NCI-H1105 (cell line): ENCODE results near the gene SELENOP.

ENCODE experiments used
- DNase-seq: peaks from one replicate; lab custom pipeline; 2025; lab: John Stamatoyannopoulos, UW

SELENOP gene

DNA sequence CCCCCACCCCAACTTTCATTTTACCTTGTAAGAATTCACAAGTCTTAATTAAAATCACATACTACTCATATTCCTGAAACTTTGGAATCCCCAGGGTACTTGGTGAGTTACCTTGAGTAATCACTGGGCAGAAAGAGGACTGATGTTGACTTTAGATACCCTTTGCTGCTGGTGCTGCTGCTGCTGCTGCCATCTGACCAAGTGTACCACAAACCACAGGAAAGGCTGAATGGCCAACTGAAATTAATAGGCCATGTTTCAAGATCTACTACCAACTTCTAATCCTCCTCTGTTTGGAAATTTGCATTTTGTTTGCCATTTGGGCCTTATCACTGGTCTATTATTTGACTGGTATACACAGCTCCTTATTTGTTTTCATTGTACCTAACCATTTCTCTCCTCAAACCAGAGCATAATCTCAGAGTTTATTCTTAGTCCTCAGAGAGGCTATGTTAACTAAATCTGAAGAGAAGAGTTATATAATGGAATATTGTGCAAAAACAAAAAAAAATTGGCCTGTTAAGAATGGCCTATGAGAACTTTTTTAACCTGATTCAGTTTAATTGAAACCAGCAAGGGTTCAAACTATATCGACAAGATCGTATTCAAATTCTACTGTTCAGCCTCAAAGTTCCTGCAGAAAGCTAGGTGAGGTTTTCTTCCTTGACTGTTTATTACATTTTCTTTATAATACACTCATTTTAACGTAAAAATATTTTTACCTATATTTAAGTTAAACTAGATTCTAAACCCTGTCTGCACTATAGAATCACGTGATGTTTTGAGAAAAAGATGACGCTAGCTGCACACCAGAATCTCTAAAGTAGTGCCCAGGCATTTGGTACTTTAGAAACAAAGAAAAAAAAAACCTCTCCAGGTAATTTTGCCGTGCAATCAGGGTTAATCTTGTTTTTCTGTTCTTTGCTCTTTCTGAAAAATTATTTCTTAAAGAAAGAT is 13.1 kb downstream of the SELENOP start:
- no peak for DNase-seq

DNA sequence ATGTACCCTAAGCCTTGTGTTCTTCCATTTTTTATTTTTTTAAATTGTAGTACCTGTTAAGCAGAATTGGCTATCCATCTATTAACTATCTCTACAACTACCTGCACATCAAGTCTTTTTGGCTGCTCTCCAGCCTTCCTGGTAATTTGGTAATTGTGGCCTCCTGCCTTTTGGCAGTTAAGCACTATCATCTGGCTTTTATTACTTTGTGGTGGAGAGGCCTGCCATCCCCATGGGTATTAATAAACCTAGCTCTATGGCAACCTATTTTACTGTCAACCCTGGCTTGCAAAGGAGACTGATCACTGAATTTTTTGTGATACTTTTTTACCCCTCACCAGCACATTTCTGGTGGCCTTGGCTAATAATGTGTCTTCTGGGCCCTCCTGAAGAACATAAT is 20.5 kb downstream of the SELENOP start:
- peak; percentile 60 for DNase-seq

DNA sequence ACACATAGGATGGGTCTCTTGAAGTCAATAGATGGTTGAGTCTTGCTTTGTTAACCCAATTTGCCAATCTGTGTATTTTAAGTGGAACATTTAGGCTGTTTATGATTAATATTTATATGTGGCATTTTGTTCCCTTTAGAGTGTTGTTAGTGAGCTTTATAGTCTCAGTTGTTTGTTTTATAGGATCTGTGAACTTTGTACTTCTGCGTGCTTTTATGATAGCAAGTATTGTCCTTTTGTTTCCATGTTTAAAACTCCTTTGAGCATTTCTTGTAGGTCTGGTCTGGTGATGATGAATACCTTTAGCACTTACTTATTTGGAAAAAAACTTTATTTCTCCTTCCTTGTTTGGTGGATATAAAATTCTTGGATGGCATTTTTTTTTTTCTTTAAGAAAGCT is 23.8 kb downstream of the SELENOP start:
- no peak for DNase-seq

DNA sequence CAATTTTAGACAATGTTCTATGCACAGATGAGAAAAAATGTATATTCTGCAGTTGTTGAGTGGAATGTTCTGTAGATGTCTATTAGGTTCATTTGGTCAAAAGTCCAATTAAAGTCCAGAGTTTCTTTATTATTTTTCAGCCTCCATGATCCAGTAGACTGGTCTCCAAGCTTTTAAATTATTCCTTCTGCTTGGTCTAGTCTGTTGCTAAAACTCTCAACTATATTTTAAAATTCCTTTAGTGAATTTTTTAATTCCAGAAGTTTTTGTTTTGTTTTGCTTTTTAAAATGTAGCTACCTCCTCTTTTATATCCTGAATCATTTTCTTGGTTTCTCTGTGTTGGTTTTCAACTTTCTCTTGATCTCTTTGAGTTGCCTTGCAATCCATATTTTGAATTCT is 24.6 kb downstream of the SELENOP start:
- no peak for DNase-seq

DNA sequence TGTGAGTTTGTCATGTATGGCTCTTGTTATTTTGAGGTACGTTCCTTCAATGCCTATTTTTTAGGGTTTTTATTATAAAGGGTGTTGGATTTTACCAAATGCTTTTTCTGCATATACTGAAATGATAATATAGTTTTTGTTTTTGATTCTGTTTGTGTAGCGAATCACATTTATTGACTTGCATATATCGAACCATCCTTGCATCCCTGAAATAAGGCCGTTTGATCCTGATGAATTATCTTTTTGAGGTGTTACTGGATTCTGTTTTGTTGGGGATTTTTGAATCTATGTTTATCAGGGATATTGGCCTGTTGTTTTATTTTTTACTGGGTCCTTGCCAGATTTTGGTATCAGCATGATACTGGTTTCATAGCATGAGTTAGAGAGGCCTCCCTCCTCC is 25.9 kb downstream of the SELENOP start:
- no peak for DNase-seq

DNA sequence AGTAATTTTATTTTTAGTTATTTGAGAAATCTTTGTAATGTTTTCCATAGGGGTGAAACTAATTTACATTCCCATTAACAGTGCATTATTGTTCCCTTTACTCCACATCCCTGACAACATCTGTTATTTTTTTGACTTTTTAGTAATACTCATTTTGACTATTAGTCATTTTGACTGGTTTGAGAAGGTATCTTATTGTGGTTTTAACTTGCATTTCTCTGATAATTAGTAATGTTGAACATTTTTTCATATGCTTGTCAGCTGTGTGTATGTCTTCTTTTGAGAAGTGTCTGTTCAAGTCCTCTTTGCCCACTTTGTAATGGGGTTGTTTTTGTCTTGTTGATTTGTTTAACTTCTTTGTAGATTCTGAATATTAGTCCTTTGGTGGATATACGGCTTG is 27.6 kb downstream of the SELENOP start:
- DNase-seq, result no peak

DNA sequence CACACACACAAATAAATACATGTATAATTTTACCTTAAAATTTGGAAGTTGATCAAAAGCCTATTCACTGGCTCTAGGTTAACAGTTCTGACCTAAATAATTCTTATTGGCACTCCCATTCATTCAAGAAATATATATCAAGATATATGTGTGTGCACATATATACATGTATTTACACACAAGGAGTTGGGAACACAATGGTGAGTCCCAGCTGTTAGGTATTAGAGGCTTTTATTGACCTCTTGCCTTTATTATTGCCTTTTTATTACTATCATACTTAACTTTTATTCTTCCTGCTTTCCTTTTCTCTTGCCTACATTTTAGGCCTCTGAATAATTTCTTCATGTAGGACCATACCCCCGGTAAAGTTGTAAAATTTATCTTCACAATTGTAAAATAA is 30.1 kb downstream of the SELENOP start:
- no peak for DNase-seq

DNA sequence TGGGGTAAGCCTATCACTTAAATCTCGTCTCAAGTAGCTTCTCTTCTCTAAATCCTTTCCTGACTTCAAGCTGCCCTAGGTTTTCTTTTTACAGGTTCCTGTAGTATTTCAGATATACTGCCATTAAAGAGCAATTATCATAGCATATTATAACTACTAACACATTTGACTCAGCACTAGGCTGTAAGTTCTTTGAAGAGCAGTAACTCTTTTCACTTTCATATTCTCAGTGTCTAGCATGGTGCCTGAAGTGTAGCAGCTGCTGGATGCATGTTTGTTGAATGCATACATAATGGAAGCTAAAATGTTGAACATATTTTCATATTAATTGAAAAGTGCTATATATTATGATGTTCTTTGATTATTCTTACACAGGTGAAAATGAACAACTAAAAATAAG is 32.6 kb downstream of the SELENOP start:
- DNase-seq, result no peak

DNA sequence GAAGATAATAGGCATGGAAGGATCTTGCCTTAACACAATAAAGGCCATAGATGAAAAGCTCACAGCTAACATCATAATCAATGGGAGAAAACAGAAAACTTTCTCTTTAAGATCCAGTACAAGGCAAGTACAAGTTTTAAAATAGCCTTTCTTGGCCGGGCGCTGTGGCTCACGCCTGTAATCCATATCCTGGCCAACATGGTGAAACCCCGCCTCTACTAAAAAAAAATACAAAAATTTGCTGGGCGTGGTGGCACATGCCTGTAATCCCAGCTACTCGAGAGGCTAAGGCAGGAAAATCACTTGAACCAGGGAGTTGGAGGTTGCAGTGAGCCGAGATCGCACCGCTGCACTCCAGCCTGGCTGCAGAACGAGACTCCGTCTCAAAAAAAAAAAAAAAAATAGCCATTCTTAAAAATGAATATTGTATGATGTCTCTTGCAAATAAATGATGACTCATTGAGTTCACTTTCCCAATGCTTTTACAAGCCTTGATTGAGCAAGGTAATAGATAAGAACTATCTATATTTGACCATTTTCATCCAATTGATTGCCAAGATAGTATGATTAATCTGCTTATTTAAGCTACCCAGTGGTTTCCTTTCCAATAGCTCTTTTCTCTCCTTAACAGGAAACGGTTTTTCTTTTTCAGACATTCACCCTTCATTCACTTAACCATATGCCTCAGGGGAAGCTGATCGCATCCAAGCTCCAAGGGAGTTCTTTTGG is 39.3 kb downstream of the SELENOP start:
- no peak for DNase-seq

DNA sequence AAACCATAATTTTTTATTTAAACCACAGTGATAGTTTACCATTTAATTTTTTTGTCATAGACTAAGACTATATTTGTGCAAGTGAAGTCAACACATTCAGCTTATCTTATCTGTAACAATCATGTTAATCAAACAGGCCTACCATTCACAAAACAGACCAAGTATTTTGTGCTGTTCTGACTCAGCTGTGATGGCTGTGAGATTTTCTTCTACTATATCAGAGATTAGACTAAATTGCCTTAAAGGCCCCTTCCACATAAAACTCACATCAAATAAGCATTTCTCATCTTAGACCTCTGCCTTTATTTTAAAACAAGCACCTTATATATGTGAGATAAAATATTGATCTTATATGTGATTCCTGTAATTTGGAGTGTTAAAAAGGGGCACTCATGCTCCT is 41.7 kb downstream of the SELENOP start:
- DNase-seq, result no peak

DNA sequence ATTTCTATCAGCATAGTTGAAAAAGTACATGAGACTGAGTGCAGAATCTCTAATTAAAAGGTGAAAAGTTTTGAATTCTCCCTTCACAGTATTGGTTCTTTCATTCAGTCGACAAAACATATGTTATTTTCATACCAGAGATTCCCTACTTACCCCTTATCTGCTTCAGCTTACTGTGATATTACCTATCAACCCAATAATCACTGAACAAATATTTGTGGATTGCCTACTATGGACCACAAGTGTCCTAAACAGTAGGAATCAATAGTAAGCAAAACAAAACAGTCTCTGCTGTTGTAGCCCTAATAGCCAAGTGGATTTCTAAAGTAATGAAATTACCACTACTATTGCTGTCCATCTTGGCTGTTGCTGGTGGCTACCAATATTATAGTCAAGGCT is 43.6 kb downstream of the SELENOP start:
- DNase-seq, result no peak

DNA sequence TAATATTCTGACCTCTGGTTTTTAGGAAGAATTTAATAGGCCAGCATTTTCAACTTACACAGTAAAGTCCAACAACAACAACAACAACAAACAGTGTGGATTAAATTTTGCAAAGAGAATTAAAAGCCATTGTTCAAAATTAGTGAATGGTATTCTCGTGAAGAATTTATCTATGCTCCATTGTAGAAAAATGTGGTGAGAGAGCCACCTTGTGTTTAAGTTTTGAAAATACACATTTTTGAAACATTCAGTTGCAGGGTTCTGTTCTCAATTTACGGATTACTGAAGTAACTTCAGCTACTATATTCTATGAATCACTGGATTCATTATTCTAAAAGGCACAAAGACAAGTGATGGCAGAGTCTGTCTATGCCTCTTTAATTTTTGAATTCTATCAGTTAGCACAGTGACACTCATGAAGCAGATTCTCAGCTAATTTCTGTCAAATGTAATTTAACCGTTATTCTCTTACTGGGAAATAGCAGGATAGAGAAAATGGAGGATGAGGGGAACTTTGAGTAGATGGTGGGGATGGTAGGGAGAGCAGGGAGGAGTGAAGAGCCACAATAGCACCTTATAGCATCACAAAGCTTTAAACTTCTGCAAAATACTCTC is 44.1 kb downstream of the SELENOP start:
- DNase-seq, result peak; percentile 1

DNA sequence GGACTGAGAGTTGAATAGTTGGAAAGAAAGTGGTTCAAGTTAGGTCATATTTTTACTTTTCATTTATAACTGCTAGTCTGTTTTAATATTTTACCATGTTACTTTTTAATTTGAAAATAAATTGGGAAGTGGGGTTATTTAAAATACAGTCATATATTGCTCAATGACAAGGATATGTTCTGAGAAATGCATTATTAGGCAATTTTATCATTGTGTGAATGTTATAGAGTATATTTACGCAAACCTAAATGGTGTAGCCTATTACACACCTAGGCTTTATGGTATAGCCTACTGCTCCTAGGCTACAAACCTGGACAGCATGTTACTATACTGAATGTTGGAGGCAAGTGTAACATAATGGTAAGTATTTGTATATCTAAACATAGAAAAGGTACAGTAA is 49.9 kb downstream of the SELENOP start:
- no peak for DNase-seq

DNA sequence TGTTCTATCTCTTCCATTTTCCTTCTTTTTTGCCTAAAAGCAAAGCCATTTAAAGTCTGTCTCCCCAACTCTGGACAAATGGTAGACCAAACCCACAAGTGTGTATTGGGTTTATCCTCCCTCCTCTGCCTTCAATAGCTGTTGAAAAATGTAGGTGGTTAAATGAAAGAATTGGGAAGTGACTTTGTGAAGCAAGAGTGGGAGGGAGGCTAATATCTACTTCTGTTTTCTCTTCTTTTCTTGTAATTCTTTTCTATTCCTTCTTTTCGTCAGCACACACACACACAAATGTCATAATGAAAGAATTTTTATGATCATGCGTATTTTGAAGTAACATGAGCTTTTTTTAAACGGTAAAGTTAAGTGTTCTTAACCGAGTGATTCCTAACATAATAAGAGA is 51.3 kb downstream of the SELENOP start:
- no peak for DNase-seq

DNA sequence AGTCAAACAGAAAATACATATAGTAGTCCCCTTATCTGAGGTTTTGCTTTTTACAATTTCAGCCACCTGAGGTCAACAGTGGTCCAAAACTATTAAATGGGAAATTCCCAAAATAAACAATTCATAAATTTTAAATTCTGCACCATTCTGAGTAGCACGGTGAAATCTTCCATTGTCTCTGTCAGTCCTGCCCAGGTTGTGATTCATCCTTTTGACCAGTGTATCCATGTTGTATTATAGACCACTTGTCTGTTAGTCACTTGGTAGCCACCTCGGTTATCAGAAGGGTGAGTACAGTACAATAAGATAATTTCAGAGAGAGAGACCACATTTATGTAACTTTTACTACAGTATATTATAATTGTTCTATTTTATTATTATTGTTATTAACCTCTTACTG is 52.2 kb downstream of the SELENOP start:
- no peak for DNase-seq

DNA sequence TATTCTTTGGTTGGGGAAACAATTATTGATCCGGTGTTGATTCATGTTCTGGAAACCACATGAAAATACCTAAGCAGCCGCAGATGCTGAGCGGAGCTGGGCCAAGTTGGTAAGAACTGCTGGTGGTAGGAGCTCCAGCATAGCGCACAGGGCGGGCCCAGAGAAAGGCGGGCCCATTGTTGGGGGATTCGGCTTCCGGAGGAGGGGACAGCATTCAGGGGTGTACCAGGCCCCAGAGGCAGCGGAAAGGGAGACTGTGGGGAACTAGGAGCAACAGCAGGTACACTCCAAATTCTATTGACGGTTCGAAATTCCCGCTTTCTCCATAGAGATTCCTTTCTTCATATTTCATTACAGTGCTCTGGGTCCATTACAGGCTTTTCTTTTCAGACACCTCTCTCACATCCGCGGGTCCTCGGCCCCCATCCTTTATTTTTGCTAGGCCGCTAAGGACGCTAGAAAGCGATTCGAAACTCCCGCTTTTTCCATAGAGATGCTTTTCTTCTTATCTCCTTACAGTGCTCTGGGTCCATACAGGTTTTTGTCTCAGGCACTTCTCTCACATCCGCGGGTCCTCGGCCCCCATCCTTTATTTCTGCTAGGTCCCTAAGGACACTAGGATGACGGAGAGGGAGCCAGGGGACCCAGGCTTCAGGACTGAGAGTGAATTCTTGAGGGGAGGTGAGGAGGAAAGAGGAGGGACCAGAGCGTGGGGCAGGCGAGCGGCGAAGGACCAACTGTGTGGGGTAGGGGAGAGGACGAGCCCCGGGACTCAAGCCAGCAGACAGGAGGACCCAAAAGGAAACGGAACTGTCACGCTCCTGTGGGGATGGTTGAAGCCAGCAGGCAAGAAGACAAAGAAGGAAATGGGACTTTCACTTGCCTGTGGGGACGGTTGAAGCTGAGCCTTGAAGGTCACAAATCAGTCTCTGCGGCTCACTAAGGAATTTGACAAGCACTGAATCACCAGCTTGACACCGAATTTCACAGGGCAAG is 54.8 kb downstream of the SELENOP start, which contains the start of gene CCDC152:
Gene CCDC152, plus strand, starts transcription at position 213 of the 996 bp plus-strand sequence. CDS start 2,304 bp downstream, outside the sequence.
- no peak for DNase-seq

DNA sequence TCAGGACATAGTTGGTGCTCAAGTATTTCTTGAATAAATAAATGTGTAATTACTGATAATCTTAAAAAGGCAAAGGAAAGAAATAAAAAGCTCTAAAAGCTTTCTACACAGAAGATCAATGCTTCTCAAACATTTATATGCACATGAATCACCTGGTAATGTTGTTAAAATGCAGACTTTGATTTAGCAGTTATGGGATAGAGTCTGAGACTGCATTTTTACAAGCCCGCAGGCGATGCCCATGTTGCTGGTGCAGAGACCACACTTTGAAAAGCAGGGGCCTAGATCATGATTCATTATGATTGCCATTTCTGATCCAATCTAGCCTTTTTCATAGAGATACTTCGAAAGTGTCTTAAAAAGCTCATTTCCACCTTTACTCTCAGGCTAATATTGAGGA is 58.6 kb downstream of the SELENOP start:
- DNase-seq, result no peak

DNA sequence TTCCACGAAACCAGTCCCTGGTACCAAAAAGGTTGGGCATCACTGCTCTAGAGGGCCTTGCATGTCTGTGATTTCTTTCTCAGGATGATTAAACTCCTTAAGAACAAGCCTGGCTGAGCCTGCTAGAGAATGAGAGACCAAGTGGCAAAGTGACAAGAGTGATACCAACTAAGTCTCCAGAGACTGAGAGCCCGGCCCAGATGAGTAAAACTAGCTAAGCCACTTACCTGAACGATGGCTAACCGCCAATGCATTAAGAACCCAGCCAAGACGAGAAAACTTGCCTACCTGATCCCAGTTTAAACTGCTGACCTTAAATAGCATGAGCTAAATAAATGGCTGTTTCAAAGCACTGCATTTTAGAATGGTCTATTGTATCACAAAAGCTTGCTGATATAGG is 60.6 kb downstream of the SELENOP start:
- DNase-seq, result no peak

DNA sequence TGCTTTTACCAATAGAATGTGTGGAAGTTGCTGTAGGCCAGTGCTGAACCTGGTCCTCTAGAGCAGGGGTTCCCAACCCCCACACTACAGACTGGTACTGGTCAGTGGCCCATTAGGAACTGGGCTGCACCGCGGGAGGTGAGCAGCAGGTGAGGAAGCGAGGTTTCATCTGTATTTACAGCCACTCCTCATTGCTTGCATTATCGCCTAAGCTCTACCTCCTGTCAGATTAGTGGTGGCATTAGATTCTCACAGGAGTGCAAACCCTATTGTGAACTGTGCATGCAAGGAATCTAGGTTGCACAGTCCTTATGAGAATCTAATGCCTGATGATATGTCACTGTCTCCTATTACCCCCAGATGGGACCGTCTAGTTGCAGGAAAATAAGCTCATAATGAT is 61.2 kb downstream of the SELENOP start:
- no peak for DNase-seq
